ENCODE results near the gene NPFF.

Gene NPFF

DNA sequence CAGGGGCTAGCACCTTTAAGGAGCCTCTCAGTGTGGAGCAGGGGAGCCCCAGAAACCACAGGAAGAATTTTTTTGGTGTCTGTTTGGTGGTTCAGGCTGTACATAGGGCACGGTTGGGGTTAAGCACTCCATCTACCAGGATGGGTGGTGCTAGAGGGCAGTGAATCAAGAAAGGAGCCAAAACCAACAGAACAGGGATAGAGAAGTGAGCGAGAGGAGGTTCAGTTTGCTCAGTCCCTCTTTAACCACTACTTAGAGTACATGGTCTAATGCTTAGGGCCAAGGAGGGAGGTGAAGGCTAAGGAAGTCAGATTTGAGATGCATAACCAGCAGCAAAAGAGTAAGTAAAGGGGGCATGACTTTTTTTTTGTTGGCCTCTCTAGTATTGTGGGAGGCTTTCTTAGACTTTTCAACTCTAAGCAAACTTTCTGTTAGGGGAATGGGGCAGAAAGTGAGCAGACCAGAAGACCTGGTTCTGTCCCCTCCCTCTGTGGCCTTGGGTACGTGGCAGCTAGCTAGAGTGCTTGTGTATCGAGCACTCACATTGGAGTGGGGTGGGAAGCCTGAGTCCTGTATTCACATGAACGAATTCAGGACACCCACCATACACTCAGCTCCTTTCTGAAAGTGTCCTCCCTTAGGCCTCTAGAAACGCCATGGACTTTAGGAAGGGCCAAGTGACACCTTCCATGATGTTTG, 6.6 kb upstream of the NPFF start:
- no peak for TF ChIP-seq CTCF (IDR thresholded peaks at IDR 0.05; ENCODE audit: low read depth, low read length, missing control alignments)
- in situ Hi-C loops (cut with HindIII; ENCODE audit: low pct_ligation_motif_present, low sequenced_read_pairs) = no loop called here
- no peak overlapping the region for H3K27ac ChIP-seq

GRCh38 chr12:53510181-53510812, 3.0 kb upstream of the NPFF start:
- no peak for TF ChIP-seq CTCF (IDR thresholded peaks at IDR 0.05; ENCODE audit: low read depth, low read length, missing control alignments)
- Histone ChIP-seq H3K36me3 (replicated peaks) (peaks cover 57% of the 10 kb centered on the region), H3K27ac (no peak overlapping the region), H3K4me3 (ENCODE audit: low read depth, low read length) (no peak overlapping the region), H3K27me3 (replicated peaks) (no peaks in the 10 kb centered on the region)
- in situ Hi-C loops (cut with HindIII; ENCODE audit: low pct_ligation_motif_present, low sequenced_read_pairs) = no loop called here
- DNase-seq = no peak

More for the DNA sequence above, 6.6 kb upstream of the NPFF start:
- DNase-seq = no peak
- no peak overlapping the region for H3K4me3 ChIP-seq (ENCODE audit: low read depth, low read length)
- peaks cover 71% of the 10 kb centered on the region for H3K36me3 ChIP-seq (replicated peaks)
- no peaks in the 10 kb centered on the region for H3K27me3 ChIP-seq (replicated peaks)

- in situ Hi-C loops (cut with HindIII; ENCODE audit: low pct_ligation_motif_present, low sequenced_read_pairs) = no loop called here
- Histone ChIP-seq H3K27ac (no peak overlapping the region), H3K4me3 (ENCODE audit: low read depth, low read length) (no peak overlapping the region), H3K27me3 (replicated peaks) (no peaks in the 10 kb centered on the region), H3K36me3 (replicated peaks) (peaks cover 41% of the 10 kb centered on the region)
- DNase-seq = peak; percentile 78
- TF ChIP-seq CTCF (IDR thresholded peaks at IDR 0.05; ENCODE audit: low read depth, low read length, missing control alignments) = peak; percentile 96
These were observed 1.4 kb upstream of the NPFF start for GRCh38 chr12:53508534-53509170.

DNA sequence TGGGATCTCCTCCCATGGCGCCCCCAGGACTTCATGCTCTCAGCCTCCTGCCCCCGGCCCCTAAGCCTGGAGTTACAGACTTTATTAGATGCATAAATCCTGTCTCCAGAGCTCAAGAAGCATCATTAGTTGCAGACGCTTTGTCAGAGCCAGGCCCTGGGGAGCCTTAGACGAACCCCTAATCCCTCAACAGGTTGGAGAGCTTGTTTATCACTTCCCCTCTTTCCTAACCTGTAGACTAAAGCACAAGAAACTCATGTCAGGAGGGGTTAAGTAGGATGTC, 260 bp upstream of the NPFF start:
- H3K27me3 ChIP-seq (replicated peaks) = no peaks in the 10 kb centered on the region
- peaks cover 32% of the 10 kb centered on the region for H3K36me3 ChIP-seq (replicated peaks)
- no peak overlapping the region for H3K4me3 ChIP-seq (ENCODE audit: low read depth, low read length)
- no peak for TF ChIP-seq CTCF (IDR thresholded peaks at IDR 0.05; ENCODE audit: low read depth, low read length, missing control alignments)
- no peak overlapping the region for H3K27ac ChIP-seq
- no peak for DNase-seq
- in situ Hi-C loops (cut with HindIII; ENCODE audit: low pct_ligation_motif_present, low sequenced_read_pairs) = no loop called here

DNA sequence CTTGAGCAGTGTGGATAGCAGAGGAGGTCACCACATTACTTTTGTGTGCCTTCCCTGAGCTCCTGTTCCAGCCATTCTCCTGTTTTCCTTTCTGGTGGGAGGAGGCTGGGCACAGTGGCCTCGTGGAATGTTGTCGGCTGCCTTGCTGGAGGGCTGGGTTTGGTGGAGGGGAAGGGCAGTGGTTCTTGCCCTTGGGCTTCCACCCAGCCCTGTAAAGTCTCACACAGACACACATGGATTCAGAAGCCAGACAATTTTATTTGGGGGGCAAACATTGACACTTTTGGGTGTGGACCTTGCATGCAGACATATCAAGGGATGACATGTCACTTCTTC, 866 bp downstream of the NPFF start:
- no peaks in the 10 kb centered on the region for H3K27me3 ChIP-seq (replicated peaks)
- no peak overlapping the region for H3K4me3 ChIP-seq (ENCODE audit: low read depth, low read length)
- TF ChIP-seq CTCF (IDR thresholded peaks at IDR 0.05; ENCODE audit: low read depth, low read length, missing control alignments) = no peak
- in situ Hi-C loops (cut with HindIII; ENCODE audit: low pct_ligation_motif_present, low sequenced_read_pairs) = no loop called here
- H3K27ac ChIP-seq = no peak overlapping the region
- H3K36me3 ChIP-seq (replicated peaks) = peaks cover 22% of the 10 kb centered on the region
- DNase-seq = no peak
